ENCODE measurements around the gene CDH15. TPM values are rescaled to one million over a fixed set of nuclear protein-coding genes. Genes with fewer than 3 reads are reported as not detected.

CDH15 gene
- total and polyA plus RNA-seq, 7 experiments from 2014 or later, result not detected

DNA sequence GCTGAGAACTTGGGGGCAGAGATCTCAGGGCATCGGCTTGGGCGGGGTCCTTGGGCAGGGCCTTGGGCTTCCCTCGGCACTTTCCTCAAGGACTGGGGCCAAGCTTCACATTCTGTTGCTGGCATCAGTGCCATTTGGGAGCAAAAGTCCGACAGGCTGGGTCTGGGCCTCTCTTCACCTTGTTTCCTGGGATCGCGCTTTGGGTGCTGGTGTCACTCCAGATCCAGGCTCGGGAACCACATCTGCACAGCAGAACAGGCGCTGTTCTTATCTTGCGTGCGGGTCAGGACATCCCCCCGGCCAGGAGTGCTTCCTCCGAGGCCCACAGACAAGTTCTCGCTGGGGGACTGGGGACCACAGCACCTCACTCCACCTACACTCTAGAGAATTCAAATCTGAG, 31.1 kb upstream of the CDH15 start:
- ChIA-PET CTCF (no interaction called here), POLR2A (no interaction called here)
- Mint-ChIP-seq H3K27ac (no peak overlapping the region), H3K4me1 (peaks cover 0 to 10% (median 0%) of the 10 kb centered on the region in 7 donors), H3K4me3 (no peak overlapping the region), H3K9me3 (no peaks in the 10 kb centered on the region), H3K27me3 (no peaks in the 10 kb centered on the region), H3K36me3 (peaks cover 0 to 17% (median 0%) of the 10 kb centered on the region in 5 donors)
- H3K36me3 ChIP-seq (ENCODE audit: control insufficient read depth in 2 of 3, insufficient read depth in 3 of 3, low read length in 3 of 3), result peaks cover 0 to 91% (median 9%) of the 10 kb centered on the region in 3 experiments
- no peaks in the 10 kb centered on the region for H3K27me3 ChIP-seq (ENCODE audit: control insufficient read depth in 2 of 2, insufficient read depth in 2 of 2, low read length in 2 of 2)
- no peaks in the 10 kb centered on the region for H3K9me3 ChIP-seq (ENCODE audit: control insufficient read depth in 2 of 3, low read length in 3 of 3)
- intact Hi-C loops (cut with micrococcal nuclease), result no loop called here
- H3K27ac ChIP-seq (ENCODE audit: low read depth, low read length), result no peak overlapping the region
- H3K4me3 ChIP-seq (ENCODE audit: low read length), result no peak overlapping the region
- no peaks in the 10 kb centered on the region for H3K4me1 ChIP-seq (ENCODE audit: control insufficient read depth in 2 of 2, insufficient read depth in 2 of 2, low read length in 2 of 2)
- ATAC-seq, result no peak
- DNase-seq, result no peak

DNA sequence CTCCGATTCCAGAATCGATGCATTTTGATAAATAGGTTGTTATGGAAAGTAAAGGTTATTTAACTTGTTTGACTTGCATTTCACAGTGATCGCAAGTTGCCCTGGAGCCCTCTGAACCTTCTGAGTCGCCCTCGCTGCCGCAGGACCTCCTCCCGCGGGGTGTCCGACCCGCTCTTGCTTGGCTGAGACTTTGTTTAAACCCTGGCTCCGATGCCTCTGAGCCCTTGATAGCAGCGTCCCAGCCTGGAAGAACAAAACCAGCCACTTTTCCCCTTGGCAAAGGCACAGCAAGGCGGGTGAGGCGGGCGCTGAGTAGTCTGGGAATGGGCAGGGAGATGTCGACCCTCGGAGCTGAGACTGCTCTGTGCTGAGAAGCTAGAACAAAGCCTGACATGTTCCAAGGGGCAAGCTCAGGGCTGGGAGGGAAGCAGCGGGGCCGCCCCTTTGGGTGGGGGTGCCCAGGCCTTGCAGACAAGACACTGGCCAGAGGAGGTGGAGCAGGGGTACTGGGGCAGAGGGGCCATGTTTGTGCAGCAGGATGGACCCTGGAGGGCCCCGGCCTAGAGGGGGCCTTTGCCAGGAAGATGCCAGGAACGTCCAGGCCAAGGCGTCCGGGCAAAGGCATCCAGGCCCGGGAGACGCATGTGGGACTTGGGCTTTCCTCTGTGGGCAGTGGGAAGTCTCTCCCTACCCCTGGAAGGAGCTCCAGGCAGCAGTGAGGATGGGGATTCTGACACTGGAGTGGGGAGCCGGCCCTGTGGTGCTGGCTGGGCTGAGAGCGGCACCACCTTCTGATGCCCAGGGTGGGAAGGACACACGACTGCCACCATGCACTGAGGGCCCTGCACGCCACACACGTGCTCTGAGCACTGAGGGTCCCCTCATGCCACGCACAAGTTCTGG, 30.3 kb upstream of the CDH15 start:
- DNase-seq, result no peak
- Histone ChIP-seq H3K4me1 (ENCODE audit: control insufficient read depth in 2 of 2, insufficient read depth in 2 of 2, low read length in 2 of 2) (no peaks in the 10 kb centered on the region), H3K36me3 (ENCODE audit: control insufficient read depth in 2 of 3, insufficient read depth in 3 of 3, low read length in 3 of 3) (peaks cover 0 to 91% (median 13%) of the 10 kb centered on the region in 3 experiments), H3K27ac (ENCODE audit: low read depth, low read length) (no peak overlapping the region), H3K9me3 (ENCODE audit: control insufficient read depth in 2 of 3, low read length in 3 of 3) (no peaks in the 10 kb centered on the region), H3K27me3 (ENCODE audit: control insufficient read depth in 2 of 2, insufficient read depth in 2 of 2, low read length in 2 of 2) (no peaks in the 10 kb centered on the region), H3K4me3 (ENCODE audit: low read length) (no peak overlapping the region)
- ChIA-PET POLR2A (no interaction called here), CTCF (no interaction called here)
- no peaks in the 10 kb centered on the region for H3K27me3 Mint-ChIP-seq
- H3K27ac Mint-ChIP-seq, result no peak overlapping the region
- peaks cover 0 to 3% (median 0%) of the 10 kb centered on the region in 7 donors for H3K4me1 Mint-ChIP-seq
- no peak for ATAC-seq
- intact Hi-C loops (cut with micrococcal nuclease), result no loop called here
- peaks cover 0 to 12% (median 0%) of the 10 kb centered on the region in 5 donors for H3K36me3 Mint-ChIP-seq
- no peaks in the 10 kb centered on the region for H3K9me3 Mint-ChIP-seq
- no peak overlapping the region for H3K4me3 Mint-ChIP-seq

DNA sequence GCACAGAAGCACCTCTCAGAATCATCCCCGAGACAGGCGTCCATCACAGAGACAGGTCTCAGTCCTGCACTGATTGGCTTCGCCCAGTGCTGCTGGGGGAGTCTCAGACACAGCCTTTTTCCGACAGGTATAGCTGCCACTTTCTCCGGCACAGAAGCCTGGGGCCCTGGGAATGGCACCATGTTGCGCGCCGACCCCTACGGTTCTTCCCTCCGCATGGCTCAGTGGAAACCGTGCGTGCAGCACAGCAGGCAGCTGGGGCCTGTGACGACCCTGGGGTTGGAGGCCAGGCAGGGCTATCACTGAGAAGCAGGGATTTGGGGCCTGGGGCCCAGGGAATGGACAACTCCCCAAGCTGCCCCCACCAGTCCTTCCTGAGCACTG, 29.7 kb upstream of the CDH15 start:
- peaks cover 0 to 17% (median 0%) of the 10 kb centered on the region in 5 donors for H3K36me3 Mint-ChIP-seq
- H3K27me3 Mint-ChIP-seq, result no peaks in the 10 kb centered on the region
- peaks cover 0 to 2% (median 0%) of the 10 kb centered on the region in 11 donors for H3K9me3 Mint-ChIP-seq
- intact Hi-C loops (cut with micrococcal nuclease), result no loop called here
- Histone ChIP-seq H3K36me3 (ENCODE audit: control insufficient read depth in 2 of 3, insufficient read depth in 3 of 3, low read length in 3 of 3) (peaks cover 0 to 91% (median 16%) of the 10 kb centered on the region in 3 experiments), H3K27me3 (ENCODE audit: control insufficient read depth in 2 of 2, insufficient read depth in 2 of 2, low read length in 2 of 2) (no peaks in the 10 kb centered on the region), H3K27ac (ENCODE audit: low read depth, low read length) (no peak overlapping the region), H3K9me3 (ENCODE audit: control insufficient read depth in 2 of 3, low read length in 3 of 3) (no peaks in the 10 kb centered on the region), H3K4me1 (ENCODE audit: control insufficient read depth in 2 of 2, insufficient read depth in 2 of 2, low read length in 2 of 2) (no peaks in the 10 kb centered on the region), H3K4me3 (ENCODE audit: low read length) (no peak overlapping the region)
- no peak overlapping the region for H3K4me3 Mint-ChIP-seq
- ATAC-seq (no peak), DNase-seq (no peak)
- ChIA-PET CTCF (no interaction called here), POLR2A (no interaction called here)
- H3K4me1 Mint-ChIP-seq, result peaks cover 0 to 4% (median 0%) of the 10 kb centered on the region in 7 donors
- peak overlapping the region in 1 of 9 donors; percentile 72 for H3K27ac Mint-ChIP-seq

DNA sequence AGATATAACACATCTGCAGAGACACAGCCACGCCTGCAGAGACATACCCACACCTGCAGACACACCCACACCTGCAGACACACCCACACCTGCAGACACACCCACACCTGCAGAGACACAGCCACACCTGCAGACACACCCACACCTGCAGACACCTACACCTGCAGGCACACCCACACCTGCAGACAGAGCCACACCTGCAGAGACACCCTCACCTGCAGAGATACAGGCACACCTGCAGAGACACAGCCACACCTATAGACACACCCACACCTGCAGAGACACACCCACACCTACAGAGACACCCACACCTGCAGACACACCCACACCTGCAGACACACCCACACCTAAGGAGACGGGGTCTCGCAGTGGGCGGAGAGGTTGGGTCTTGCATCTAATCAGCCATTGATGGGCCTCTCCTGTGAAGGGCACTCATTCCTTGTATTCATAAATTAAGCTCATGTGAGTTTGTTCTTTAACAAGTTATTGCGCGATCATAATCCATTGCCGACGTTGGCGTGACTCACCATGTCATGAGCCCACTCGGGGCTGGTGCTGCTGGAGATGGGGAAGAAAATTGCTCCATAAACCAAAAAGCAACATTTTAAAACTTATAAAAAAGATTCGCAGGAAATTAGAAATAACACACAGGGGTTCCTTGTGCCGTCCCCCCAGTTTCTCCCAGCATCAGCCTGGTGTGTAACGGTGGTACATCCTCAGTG, 28.9 kb upstream of the CDH15 start:
- ATAC-seq, result no peak
- Mint-ChIP-seq H3K36me3 (peaks cover 0 to 20% (median 2%) of the 10 kb centered on the region in 5 donors), H3K27me3 (no peaks in the 10 kb centered on the region), H3K4me1 (peaks cover 0 to 5% (median 0%) of the 10 kb centered on the region in 7 donors), H3K4me3 (no peak overlapping the region), H3K9me3 (peaks cover 0 to 2% (median 0%) of the 10 kb centered on the region in 11 donors), H3K27ac (peak overlapping the region in 2 of 9 donors; percentile 51 to 74)
- H3K27me3 ChIP-seq (ENCODE audit: control insufficient read depth in 2 of 2, insufficient read depth in 2 of 2, low read length in 2 of 2), result no peaks in the 10 kb centered on the region
- peaks cover 0 to 89% (median 16%) of the 10 kb centered on the region in 3 experiments for H3K36me3 ChIP-seq (ENCODE audit: control insufficient read depth in 2 of 3, insufficient read depth in 3 of 3, low read length in 3 of 3)
- ChIA-PET CTCF (no interaction called here), POLR2A (no interaction called here)
- DNase-seq, result no peak
- no peaks in the 10 kb centered on the region for H3K9me3 ChIP-seq (ENCODE audit: control insufficient read depth in 2 of 3, low read length in 3 of 3)
- H3K27ac ChIP-seq (ENCODE audit: low read depth, low read length), result no peak overlapping the region
- H3K4me1 ChIP-seq (ENCODE audit: control insufficient read depth in 2 of 2, insufficient read depth in 2 of 2, low read length in 2 of 2), result no peaks in the 10 kb centered on the region
- intact Hi-C loops (cut with micrococcal nuclease), result no loop called here
- H3K4me3 ChIP-seq (ENCODE audit: low read length), result no peak overlapping the region

GRCh38 chr16:89143201-89143741, 28.3 kb upstream of the CDH15 start:
- Histone ChIP-seq H3K9me3 (ENCODE audit: control insufficient read depth in 2 of 3, low read length in 3 of 3) (no peaks in the 10 kb centered on the region), H3K36me3 (ENCODE audit: control insufficient read depth in 2 of 3, insufficient read depth in 3 of 3, low read length in 3 of 3) (peaks cover 0 to 83% (median 16%) of the 10 kb centered on the region in 3 experiments), H3K4me3 (ENCODE audit: low read length) (no peak overlapping the region), H3K27ac (ENCODE audit: low read depth, low read length) (no peak overlapping the region), H3K4me1 (ENCODE audit: control insufficient read depth in 2 of 2, insufficient read depth in 2 of 2, low read length in 2 of 2) (no peaks in the 10 kb centered on the region), H3K27me3 (ENCODE audit: control insufficient read depth in 2 of 2, insufficient read depth in 2 of 2, low read length in 2 of 2) (no peaks in the 10 kb centered on the region)
- Mint-ChIP-seq H3K4me3 (no peak overlapping the region), H3K4me1 (peaks cover 0 to 6% (median 0%) of the 10 kb centered on the region in 7 donors), H3K27me3 (no peaks in the 10 kb centered on the region), H3K36me3 (peaks cover 0 to 24% (median 5%) of the 10 kb centered on the region in 5 donors), H3K27ac (peak overlapping the region in 1 of 9 donors; percentile 49), H3K9me3 (peaks cover 0 to 2% (median 0%) of the 10 kb centered on the region in 11 donors)
- POLR2A ChIA-PET, result no interaction called here
- intact Hi-C loops (cut with micrococcal nuclease), result no loop called here
- DNase-seq (no peak), ATAC-seq (no peak)
- CTCF ChIA-PET, result no interaction called here

GRCh38 chr16:89143911-89144675, 27.5 kb upstream of the CDH15 start:
- Histone ChIP-seq H3K36me3 (ENCODE audit: control insufficient read depth in 2 of 3, insufficient read depth in 3 of 3, low read length in 3 of 3) (peaks cover 0 to 83% (median 19%) of the 10 kb centered on the region in 3 experiments), H3K27ac (ENCODE audit: low read depth, low read length) (no peak overlapping the region), H3K27me3 (ENCODE audit: control insufficient read depth in 2 of 2, insufficient read depth in 2 of 2, low read length in 2 of 2) (no peaks in the 10 kb centered on the region), H3K4me3 (ENCODE audit: low read length) (no peak overlapping the region), H3K9me3 (ENCODE audit: control insufficient read depth in 2 of 3, low read length in 3 of 3) (peaks cover 0 to 2% (median 0%) of the 10 kb centered on the region in 3 experiments), H3K4me1 (ENCODE audit: control insufficient read depth in 2 of 2, insufficient read depth in 2 of 2, low read length in 2 of 2) (no peaks in the 10 kb centered on the region)
- CTCF ChIA-PET, result no interaction called here
- no peak for ATAC-seq
- H3K27ac Mint-ChIP-seq, result peak overlapping the region in 1 of 9 donors; percentile 60
- peaks cover 0 to 6% (median 0%) of the 10 kb centered on the region in 7 donors for H3K4me1 Mint-ChIP-seq
- no peak overlapping the region for H3K4me3 Mint-ChIP-seq
- H3K36me3 Mint-ChIP-seq, result peaks cover 4 to 31% (median 11%) of the 10 kb centered on the region in 5 donors
- H3K27me3 Mint-ChIP-seq, result no peaks in the 10 kb centered on the region
- DNase-seq, result no peak
- H3K9me3 Mint-ChIP-seq, result peaks cover 0 to 5% (median 2%) of the 10 kb centered on the region in 11 donors
- intact Hi-C loops (cut with micrococcal nuclease), result no loop called here
- POLR2A ChIA-PET, result no interaction called here
